Thyroid gland (tissue), 4 donors: Measurements from ENCODE around the gene POU2F3.

Experiments used
- CTCF ChIP-seq, 6 experiments: fragments of 200-600 bp in 3 of 6; fragments of 450-650 bp in 3 of 6; sonication (generic) in 3 of 6; IDR thresholded peaks; one replicate each; pipeline ENCODE4 v1.5.1; 2016 to 2019; ENCODE audit warnings: antibody characterized with exemption in 6 of 6, mild to moderate bottlenecking in 2 of 6, inconsistent platforms in 1 of 6, moderate library complexity in 1 of 6
- POLR2A ChIP-seq, 2 donors: fragments of 450-650 bp; IDR thresholded peaks; one replicate each; pipeline ENCODE4 v1.6.1; 2017; ENCODE audit warnings: antibody characterized with exemption in 2 of 2, mild to moderate bottlenecking in 2 of 2, moderate library complexity in 1 of 2

GRCh38 chr11:120273432-120273831 is 33.5 kb downstream of the POU2F3 start:
- TF ChIP-seq CTCF (IDR thresholded peaks at IDR 0.05) (no peak), POLR2A (IDR thresholded peaks at IDR 0.05) (no peak)
